Activated CD4-positive, alpha-beta T cell treated with anti-CD3 and anti-CD28 coated beads for 48 hours (primary cell): ENCODE data around the gene RETREG2.

Experiments
- DNase-seq: peaks from one replicate; pipeline ENCODE4 v3.0.0-alpha.2; 2020

The RETREG2 gene

DNA sequence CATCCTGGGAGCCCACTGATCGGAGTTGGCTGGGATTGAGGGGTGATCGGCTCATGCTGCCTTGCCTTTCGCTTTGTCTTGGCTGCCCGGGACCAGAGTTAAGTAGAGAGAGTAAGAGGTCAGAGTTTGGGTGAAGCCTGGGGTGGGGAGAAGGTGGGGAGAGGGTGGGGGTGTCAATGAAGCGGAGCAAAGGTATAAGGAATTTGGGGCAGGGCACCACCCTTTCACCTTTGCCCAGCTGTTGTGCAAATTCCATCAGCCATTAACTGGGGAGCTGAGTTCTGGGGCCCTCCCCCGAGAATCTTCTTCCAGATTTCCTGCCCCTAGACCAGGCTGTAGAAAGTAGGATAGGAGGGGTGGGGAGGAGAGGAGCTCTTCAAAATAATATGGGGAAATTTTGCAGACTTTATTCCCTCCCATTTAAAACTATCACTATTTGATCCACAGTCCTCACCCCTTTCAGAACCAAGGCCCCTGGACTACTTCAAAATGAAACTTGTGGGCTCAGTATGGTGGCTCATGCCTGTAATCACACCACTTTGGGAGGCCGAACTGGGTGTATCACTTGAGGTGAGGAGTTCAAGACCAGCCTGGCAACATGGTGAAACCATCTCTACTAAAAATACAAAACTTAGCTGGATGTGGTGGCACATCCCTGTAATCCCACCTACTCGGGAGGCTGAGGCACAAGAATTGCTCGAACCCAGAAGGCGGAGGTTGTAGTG, 8.0 kb upstream of the RETREG2 start, which contains the start of gene SLC23A3:
Gene SLC23A3, minus strand, starts transcription at position 100 of the 725 bp plus-strand sequence. Its CDS starts 45 bp downstream, at position 55.
- DNase-seq: peak; percentile 28

DNA sequence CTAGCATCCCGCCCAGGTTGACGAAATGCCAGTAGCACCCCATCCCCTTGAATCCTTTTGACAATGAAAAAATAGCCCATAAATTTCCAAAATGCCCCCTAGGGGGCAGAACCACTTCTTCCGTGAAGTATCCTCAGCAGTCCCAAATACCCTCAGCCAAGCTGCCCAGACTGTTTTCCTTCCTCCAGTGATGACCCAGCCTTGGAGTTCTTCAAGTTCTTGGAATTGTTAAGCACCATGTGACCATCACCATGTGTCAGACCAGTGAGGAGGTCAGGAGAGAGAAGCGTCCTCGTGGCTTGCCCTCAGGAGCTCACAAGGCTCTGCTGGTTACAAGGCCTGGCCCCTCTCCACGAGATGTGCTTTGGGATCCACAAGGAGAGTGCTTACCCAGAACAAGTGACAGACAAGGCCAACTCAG, 6.8 kb upstream of the RETREG2 start:
- peak; percentile 30 for DNase-seq

DNA sequence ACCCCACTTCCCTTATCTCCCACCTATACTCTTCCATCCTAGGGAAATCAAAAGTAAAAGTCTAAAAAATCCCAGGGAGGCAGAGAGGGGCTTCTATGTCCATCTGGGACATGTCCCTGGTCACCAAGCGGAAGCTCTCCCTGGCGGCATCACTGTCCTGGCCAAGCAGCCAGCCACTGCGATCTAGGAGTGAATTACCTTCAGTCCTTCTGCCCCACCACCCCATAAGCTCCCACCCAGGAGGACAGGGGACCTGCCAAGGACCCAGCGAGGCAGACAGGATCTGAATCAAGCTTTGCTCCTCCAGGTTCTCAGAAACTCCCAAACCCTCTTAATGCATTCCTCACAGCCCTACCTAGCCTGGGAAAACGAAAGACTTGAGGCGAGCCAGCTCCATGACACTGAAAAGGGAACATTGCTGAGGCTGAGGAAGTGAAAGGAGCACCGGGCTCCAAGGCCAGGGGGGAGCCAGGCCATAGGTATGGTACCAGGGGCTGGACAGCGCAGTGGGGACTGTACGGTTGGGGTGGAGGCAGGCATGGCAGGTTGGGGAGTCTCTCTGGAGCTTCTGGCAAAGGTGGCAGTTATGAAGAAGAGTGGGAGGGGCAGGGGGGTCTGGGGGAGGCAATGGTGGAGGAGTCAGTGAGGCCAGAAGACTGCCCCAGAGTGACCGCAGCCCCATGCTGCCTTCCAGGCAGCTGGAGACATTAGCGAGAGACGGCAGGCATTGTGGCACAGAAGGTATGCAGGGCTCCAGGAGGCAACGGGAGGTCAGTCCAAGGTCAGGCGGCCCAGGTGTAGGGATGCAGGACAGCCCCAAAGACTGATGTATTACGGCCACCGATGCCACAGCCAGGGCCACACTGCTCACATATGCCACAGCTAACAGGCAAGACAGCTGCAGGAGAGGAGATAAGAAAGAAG, 5.6 kb upstream of the RETREG2 start:
- DNase-seq: no peak

DNA sequence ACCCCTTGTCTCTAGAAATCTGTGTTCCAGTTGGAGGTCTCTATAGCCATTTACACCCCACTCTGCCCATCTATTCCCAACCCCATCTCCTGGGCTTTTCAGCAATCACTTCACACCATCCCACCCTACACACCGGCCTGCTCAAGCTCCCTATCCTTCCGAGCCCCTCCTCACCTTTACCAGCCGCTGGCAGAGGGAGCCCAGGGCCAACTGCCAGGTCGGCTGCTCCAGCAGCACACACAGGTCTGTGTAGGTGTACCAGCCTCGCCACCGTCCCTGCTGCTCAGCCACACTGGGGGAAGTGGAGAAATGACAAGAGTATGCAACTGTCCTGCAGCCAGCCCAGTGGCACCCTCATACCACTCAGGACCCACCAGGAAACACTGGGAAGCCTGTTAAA, 4.9 kb upstream of the RETREG2 start:
- DNase-seq: no peak

DNA sequence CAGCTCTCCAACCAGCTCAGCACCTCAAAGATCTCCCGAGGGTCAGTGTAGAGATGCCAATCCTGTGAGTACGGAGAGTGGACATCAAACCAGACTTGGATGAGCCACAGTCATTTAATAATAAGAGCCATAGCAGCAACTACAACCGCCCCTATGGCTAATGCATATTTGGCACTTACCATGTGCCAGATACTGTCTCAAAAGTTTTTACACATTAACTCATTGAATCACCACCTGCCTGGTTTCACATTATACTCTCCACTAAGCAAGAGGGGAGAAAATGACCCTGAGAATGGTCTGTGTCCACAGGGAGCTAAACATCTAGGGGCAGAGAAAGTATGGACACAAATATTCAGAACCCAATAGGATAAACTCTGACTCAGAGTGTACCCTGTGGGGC, 3.9 kb upstream of the RETREG2 start:
- no peak for DNase-seq

DNA sequence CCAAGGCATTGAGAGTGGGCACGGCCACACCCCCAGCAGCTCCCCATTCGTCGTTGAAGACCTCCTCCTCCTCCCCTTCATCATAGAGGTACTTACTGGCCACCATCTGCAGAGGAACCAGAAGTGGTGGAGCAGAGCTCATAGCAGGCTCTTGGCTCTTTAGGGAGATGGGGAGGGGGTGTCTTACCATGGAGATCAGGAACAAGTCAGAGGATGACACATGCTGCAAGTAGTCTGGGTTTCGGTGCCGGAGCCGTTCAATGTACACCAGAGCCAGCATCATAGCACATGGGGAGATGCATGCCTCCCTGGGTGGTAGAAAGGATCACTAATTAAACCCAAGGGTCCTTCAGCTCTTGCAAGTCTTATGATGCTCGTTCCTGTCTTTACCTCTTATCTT, 3.3 kb upstream of the RETREG2 start:
- no peak for DNase-seq

DNA sequence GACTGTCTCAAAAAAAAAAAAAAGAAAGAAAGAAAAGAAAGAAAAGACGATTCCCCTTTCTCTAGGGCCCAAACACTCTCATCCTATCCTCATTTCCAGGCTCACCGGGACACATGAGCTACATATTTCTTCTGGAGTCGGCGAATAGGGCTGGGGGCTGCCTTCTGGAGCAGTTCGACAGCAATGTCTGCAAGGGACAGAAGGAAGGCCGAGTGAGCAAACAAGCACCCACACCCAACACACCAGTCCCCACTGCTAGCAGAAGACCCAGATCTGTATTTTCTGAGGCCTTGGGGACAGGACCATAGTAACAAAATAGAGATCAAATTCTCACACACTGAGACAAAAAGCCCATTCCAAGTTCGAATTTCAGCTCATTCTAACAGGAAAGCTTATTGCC, 2.6 kb upstream of the RETREG2 start:
- no peak for DNase-seq

DNA sequence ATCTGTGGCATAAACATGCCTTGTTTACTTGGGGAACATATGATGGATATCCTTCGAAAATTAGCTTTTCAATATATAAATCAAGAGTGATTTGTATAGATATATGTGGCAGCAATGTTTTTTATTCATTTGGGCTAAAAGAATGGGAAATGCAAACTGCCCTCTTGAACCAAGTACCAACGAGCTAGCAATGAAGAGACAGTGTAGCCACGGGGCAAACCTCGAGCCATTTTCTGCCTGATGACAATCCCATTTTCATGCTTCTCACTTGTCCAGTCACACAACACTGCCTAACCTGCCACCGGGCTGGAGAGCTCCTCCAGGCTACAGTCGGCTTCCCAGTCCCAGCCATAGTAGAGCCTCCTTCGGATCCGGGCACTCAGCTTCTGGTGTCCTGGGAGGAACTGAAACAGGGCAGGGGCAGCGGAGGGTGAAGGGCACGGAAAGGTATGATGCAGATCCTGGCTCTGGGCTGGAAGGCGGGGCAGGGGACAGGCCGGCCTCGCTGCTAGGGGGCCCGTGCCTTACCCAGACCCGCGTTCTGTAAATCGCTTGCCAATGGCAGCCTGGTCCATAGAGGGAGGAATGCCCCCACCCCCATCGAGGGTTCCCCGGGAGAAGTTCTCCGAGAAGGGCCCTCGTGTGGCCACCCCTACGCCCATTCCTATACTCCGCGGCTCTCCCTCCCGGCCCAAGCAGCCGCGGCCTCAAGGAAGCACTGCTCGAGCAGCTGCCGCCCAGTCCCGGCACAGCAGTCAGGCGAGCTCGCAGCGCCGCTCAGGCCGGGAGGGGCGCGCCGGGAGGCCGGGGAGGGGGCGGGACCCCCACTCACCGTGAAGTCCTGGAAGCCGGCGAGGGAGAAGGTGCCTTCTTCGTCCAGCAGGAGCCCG, 1.9 kb upstream of the RETREG2 start:
- DNase-seq: peak; percentile 41

DNA sequence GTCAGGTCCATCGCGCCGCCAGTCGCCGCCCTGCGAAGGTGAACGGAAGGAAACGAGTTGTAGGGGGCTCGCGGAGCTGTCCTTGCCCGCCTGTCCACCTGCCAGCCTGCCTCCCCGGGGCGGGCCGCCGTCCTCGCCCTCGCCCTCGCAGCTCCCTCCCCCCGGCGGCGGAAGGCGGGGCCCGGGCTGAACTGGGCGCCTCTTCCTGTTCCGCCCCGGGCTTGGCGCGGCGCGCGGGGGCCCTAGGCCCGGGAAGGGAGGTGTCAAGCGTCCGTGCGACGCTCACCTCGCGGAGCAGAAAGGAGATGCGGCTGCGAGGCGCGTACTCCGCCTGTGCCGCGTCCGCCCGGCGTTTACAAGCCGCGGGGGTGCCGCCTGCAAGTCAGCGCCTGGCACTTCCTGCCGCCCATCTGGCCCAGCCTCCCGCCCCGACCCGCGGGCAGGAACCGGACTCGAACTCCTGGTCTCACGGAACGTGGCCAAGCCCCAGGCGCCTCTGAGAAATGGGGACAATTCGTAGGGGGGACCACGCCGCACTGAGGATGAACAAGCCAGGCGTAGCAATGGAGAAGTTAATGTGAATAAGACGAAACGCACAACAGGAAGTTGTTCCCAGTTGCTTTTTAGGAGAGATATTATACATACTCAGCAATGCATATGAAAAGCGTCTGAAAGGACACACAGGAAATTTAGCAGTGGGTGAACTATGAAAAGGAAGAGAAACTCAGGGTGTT, 1.1 kb upstream of the RETREG2 start, which contains the start of gene CNPPD1:
Gene CNPPD1, minus strand, starts transcription at position 108 of the 734 bp plus-strand sequence. Its CDS starts 97 bp downstream, at position 11.
- peak; percentile 90 for DNase-seq

DNA sequence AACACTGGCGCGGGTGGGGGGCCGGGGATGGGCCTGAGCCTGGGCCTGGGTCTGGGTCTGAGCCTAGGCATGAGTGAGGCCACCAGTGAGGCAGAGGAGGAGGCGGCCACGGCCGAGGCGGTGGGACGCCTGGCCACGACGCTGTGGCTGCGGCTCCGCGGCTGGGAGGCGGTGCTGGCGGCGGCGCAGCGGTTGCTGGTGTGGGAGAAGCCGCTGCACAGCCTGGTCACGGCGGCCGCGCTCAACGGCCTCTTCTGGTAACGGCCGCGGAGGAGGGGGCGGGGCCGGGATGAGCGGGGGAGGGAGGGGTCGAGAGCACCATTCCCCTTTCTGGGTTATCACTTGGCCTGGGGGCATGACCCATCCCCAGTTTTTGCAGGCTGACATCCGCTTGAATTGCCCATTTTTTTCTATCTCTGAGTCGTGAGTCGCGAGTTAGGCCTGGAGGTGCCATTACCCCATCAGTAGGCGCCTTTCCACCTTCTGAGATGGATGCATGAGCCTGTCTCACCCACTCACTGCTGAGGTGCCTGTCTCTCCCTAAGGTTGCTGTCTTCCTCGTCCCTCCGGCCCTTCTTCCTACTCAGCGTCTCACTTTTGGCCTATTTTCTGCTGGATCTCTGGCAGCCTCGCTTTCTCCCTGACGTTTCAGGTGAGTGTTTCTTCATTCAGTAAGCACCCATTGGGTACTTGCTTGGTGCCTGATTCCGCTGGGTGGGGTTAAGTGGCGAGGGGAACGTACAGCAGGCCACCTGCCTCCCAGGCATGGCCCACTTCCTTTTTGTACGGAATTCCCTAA, 501 bp downstream of the RETREG2 start:
- peak; percentile 42 for DNase-seq

DNA sequence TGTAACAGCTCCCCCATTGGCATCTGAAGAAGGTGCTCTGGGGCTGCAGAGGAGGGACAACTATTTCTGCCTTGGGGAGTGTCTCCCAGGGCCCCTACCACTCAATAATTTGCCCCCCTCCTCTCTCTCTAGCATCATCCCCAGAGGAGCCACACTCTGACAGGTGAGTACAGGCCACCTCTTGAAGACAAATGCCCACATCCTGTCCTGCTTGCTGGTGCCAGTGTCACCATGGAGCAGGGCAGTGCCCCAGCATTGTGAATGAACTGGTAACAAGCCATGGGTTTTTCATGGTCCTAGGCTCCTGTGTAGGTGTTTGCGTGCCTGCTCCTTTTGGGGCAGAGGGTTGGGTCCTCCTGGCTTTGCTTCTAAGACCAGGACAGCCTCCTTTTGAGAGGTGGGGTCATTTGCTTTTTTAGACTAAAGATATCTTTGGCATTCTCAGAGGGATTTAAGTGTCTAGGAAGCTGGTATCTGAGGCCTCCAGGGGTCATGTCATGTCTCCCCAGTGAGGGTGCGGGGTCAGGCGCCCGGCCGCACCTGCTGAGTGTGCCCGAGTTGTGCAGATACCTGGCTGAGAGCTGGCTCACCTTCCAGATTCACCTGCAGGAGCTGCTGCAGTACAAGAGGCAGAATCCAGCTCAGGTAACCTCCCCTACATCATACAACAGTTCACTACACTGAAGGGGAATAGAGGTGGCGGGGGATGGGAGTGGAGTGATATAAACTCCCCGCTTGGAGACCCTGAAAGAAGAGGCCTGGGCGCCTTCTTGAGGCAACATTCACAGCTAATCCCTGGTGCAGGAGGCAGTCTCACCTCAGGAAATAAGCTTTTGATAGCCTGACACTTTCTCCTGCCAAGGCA, 1.8 kb downstream of the RETREG2 start:
- DNase-seq: no peak

DNA sequence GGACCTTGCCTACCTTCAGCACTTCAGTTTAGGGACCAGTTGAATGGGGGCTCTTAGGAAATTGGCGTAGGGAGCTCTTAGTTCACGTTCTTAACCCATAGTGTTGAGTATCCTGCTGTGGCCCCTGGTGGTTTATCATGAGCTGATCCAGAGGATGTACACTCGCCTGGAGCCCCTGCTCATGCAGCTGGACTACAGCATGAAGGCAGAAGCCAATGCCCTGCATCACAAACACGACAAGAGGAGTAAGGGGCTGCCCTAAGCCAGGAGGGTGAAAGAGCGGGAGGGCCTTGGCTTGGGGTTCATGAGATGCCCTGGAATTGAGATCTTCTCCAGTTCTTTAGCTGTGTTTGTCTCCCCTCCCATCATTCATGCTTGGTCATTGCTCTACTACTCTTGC, 2.9 kb downstream of the RETREG2 start:
- no peak for DNase-seq

DNA sequence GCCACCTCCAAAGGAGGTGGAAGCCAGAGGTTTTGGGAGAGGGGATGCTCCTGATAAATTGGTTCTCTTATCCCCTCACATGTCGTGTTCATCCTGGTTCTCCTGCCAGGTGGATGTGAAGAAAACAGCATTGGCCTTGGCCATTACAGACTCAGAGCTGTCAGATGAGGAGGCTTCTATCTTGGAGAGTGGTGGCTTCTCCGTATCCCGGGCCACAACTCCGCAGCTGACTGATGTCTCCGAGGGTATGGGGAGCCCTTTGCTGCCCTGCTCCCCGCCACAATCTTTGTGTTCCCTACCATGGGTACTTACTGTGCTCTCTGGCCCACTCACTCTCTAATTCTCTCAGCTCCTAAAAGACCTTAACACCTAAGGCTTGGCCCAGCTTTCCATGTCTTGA, 3.5 kb downstream of the RETREG2 start:
- no peak for DNase-seq

DNA sequence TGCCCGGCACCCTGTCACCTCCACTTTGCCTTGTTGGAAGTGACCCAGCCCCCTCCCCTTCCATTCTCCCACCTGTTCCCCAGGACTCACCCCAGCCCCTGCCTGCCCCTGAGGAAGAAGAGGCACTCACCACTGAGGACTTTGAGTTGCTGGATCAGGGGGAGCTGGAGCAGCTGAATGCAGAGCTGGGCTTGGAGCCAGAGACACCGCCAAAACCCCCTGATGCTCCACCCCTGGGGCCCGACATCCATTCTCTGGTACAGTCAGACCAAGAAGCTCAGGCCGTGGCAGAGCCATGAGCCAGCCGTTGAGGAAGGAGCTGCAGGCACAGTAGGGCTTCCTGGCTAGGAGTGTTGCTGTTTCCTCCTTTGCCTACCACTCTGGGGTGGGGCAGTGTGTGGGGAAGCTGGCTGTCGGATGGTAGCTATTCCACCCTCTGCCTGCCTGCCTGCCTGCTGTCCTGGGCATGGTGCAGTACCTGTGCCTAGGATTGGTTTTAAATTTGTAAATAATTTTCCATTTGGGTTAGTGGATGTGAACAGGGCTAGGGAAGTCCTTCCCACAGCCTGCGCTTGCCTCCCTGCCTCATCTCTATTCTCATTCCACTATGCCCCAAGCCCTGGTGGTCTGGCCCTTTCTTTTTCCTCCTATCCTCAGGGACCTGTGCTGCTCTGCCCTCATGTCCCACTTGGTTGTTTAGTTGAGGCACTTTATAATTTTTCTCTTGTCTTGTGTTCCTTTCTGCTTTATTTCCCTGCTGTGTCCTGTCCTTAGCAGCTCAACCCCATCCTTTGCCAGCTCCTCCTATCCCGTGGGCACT, 4.5 kb downstream of the RETREG2 start:
- DNase-seq: peak; percentile 26

DNA sequence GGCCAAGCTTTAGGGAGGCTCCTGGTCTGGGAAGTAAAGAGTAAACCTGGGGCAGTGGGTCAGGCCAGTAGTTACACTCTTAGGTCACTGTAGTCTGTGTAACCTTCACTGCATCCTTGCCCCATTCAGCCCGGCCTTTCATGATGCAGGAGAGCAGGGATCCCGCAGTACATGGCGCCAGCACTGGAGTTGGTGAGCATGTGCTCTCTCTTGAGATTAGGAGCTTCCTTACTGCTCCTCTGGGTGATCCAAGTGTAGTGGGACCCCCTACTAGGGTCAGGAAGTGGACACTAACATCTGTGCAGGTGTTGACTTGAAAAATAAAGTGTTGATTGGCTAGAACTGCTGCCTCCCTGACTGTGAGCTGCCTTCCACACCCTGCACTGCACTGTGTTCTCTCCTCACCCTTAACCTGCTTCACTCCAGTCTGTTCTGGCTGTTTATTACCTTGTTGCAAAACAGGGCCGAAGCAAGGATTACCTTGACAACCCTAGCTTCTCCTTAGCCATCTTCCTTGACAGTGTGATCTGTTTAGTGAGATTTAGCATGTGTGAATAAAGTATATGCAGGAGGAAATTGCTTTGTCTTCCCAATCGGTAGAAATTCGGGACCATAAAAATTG, 5.2 kb downstream of the RETREG2 start:
- no peak for DNase-seq

DNA sequence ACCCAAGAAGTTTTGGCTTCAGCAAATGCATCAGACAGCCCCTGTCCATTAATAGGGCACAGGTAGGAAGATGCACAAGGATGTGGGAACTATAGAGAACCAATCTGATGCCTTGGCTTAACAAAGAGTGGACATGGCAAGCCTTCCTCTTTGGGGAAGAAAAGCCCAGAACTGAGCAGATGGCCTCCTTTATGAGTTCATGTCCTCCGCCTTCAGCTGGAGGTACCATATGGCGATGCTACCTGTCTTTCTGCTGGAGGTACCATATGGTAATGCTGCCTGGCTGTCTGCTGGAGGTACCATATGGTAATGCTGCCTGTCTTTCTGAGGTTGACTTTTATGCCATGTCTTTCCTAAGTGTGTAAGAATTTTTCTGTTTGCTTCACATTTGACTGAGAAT, 6.0 kb downstream of the RETREG2 start:
- no peak for DNase-seq

DNA sequence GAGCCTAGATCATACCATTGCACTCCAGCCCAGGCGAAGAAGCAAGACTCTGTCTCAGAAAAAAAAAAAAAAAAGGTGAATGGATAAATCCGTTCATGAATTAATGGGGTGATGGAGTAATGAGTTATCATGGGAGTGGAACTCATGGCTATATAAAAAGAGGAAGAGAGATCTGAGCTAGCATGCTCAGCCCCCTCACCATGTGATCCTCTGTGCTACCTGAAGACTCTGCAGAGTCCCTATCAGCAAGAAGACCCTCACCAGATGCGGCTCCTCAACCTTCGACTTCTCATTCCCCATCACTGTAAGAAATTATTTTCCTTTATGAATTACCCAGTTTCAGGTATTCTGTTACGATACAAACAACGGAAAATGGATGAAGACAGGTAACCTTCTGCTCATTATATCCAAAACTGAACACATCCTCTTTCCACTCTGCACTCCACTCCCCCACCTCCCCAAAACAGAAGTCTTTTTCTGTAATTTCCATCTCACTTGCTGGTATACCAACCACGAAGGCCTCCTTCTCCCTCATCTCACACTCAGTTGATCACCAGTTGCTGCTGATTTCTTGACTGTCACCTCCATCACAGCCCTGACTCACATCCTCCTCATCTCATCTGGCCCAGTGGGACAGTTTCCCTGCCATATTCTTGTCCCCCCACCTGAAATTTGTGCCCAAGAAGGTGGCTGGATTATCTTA, 8.8 kb downstream of the RETREG2 start:
- peak; percentile 42 for DNase-seq

DNA sequence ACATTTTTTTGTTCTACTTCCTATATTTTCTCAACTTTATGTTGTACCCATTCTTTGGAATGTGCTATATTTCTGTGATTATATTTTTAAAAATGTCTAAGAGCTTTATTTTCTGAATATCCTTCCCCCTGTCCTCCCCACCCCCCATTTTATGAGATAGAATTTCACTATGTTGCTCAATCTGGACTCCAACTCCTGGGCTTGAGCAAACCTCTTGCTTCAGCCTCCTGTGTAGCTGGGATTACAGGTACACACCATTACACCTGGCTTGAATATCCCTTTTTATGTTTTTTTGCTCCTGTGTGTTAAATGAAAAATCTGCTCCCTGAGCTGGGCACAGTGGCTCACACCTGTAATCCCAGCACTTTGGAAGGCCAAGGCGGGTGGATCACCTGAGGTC, 19.3 kb downstream of the RETREG2 start:
- DNase-seq: no peak
